Measurements from ENCODE around the gene CEP83. TPM values are rescaled to one million over a fixed set of nuclear protein-coding genes. Genes with fewer than 3 reads are reported as not detected.

The CEP83 gene
- total RNA-seq, 1 experiment from 2014 or later = 26.2 TPM

DNA sequence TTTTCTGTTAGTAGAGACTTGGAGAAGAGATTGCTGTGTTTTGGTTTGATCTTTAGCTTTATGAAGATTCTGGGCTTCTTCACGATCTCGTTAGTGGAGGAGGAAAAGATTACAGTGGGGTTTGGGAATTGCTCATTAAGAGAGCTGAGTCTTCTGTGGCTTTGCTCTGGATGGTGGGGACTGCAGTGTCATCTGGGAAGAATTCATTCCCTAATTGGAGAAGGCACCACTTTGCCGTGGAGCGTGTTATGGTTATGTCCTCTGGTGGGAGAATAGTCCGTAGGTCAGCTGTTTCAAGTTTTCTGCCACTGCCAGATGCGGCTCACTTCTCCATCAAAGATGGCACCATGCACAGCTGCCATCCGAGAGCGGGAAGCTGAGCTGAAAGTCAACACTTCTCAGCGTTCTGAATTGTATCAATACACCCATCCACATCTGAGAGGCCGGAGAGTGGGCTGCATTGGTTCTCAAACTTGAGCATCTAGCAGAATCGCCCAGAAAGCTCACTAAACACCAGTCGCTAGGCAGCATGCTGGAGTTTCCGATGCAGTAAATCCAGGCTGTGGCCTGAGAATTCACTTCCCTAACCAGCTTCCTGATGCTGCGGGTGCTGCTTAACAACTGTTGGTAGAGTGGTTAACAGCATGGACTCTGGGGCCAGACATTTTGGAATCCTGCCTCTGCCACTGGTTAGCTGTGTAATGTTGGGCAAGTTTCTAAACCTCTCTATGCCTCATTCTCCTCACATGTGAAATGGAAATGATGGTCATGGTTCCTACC, 193.5 kb downstream of the CEP83 start:
- ATAC-seq (no peak), DNase-seq (ENCODE audit: low spot score) (no peak)
- Mint-ChIP-seq H3K9me3 (no peaks in the 10 kb centered on the region), H3K36me3 (no peaks in the 10 kb centered on the region), H3K27me3 (ENCODE audit: low read depth) (peaks cover 13% of the 10 kb centered on the region), H3K27ac (peak overlapping the region; percentile 51), H3K4me3 (no peak overlapping the region), H3K4me1 (peaks cover 78% of the 10 kb centered on the region)
- ChIA-PET POLR2A (no interaction called here), CTCF (no interaction called here)
- TF ChIP-seq JUN (CRISPR knock-in tag; IDR thresholded peaks at IDR 0.05) (no peak), NR3C1 (CRISPR knock-in tag; conservative IDR thresholded peaks at IDR 0.05; ENCODE audit: low read depth) (no peak), RELA (CRISPR knock-in tag; IDR thresholded peaks at IDR 0.05; ENCODE audit: borderline replicate concordance) (no peak), CBFB (CRISPR knock-in tag; IDR thresholded peaks at IDR 0.05; ENCODE audit: low read depth) (no peak), FOXP1 (CRISPR knock-in tag; IDR thresholded peaks at IDR 0.05; ENCODE audit: borderline replicate concordance) (no peak), ZNF396 (CRISPR knock-in tag; IDR thresholded peaks at IDR 0.05; ENCODE audit: borderline replicate concordance) (no peak), OVOL2 (CRISPR knock-in tag; IDR thresholded peaks at IDR 0.05; ENCODE audit: borderline replicate concordance) (no peak), CREM (CRISPR knock-in tag; IDR thresholded peaks at IDR 0.05) (no peak), SOX15 (CRISPR knock-in tag; IDR thresholded peaks at IDR 0.05) (no peak), MYBL2 (CRISPR knock-in tag; IDR thresholded peaks at IDR 0.05) (no peak)
- TF ChIP-seq, protein P1, sequence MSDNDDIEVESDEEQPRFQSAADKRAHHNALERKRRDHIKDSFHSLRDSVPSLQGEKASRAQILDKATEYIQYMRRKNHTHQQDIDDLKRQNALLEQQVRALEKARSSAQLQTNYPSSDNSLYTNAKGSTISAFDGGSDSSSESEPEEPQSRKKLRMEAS (CRISPR knock-in tag; IDR thresholded peaks at IDR 0.05) = no peak
- TF ChIP-seq, protein P2, sequence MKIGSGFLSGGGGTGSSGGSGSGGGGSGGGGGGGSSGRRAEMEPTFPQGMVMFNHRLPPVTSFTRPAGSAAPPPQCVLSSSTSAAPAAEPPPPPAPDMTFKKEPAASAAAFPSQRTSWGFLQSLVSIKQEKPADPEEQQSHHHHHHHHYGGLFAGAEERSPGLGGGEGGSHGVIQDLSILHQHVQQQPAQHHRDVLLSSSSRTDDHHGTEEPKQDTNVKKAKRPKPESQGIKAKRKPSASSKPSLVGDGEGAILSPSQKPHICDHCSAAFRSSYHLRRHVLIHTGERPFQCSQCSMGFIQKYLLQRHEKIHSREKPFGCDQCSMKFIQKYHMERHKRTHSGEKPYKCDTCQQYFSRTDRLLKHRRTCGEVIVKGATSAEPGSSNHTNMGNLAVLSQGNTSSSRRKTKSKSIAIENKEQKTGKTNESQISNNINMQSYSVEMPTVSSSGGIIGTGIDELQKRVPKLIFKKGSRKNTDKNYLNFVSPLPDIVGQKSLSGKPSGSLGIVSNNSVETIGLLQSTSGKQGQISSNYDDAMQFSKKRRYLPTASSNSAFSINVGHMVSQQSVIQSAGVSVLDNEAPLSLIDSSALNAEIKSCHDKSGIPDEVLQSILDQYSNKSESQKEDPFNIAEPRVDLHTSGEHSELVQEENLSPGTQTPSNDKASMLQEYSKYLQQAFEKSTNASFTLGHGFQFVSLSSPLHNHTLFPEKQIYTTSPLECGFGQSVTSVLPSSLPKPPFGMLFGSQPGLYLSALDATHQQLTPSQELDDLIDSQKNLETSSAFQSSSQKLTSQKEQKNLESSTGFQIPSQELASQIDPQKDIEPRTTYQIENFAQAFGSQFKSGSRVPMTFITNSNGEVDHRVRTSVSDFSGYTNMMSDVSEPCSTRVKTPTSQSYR (CRISPR knock-in tag; IDR thresholded peaks at IDR 0.05) = no peak

DNA sequence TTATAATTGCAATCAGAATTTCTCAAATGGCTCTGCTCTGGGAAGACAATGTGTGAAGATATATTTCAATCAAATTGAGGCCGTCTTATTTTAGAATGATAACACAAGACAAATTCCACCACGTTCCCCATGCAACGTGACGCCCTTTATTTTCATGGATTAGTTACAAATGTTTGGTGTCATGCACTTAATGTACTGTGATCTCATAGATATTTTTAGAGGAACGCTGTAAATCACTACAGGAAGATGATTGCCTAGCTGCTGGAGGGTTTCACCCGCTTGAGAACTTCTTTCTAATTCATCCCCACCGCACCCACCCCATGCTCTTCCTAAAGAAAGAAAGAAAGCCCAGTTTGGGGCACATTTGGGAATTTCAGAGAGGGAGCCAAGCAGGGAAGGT, 194.1 kb downstream of the CEP83 start:
- CTCF ChIA-PET = no interaction called here
- DNase-seq (ENCODE audit: low spot score) = no peak

More for the DNA sequence above, 194.1 kb downstream of the CEP83 start:
- H3K36me3 Mint-ChIP-seq = peaks cover 1% of the 10 kb centered on the region; the same call in 1 of the 2 replicates
- H3K4me3 Mint-ChIP-seq = no peak overlapping the region
- peaks cover 13% of the 10 kb centered on the region for H3K27me3 Mint-ChIP-seq (ENCODE audit: low read depth)
- no peaks in the 10 kb centered on the region for H3K9me3 Mint-ChIP-seq
- no peak for ATAC-seq
- POLR2A ChIA-PET = no interaction called here
- peaks cover 80% of the 10 kb centered on the region for H3K4me1 Mint-ChIP-seq
- no peak overlapping the region for H3K27ac Mint-ChIP-seq
- TF ChIP-seq SMAD3 (CRISPR knock-in tag; IDR thresholded peaks at IDR 0.05; ENCODE audit: borderline replicate concordance) (no peak), ELF4 (CRISPR knock-in tag; IDR thresholded peaks at IDR 0.05; ENCODE audit: low read depth) (no peak), GABPB1 (CRISPR knock-in tag; IDR thresholded peaks at IDR 0.05) (no peak), ETV6 (CRISPR knock-in tag; IDR thresholded peaks at IDR 0.05) (no peak), CREM (CRISPR knock-in tag; IDR thresholded peaks at IDR 0.05) (no peak), ZNF232 (CRISPR knock-in tag; IDR thresholded peaks at IDR 0.05) (no peak), PRRX2 (CRISPR knock-in tag; IDR thresholded peaks at IDR 0.05) (no peak), NR2C2 (CRISPR knock-in tag; IDR thresholded peaks at IDR 0.05) (no peak)
- TF ChIP-seq, protein P3, sequence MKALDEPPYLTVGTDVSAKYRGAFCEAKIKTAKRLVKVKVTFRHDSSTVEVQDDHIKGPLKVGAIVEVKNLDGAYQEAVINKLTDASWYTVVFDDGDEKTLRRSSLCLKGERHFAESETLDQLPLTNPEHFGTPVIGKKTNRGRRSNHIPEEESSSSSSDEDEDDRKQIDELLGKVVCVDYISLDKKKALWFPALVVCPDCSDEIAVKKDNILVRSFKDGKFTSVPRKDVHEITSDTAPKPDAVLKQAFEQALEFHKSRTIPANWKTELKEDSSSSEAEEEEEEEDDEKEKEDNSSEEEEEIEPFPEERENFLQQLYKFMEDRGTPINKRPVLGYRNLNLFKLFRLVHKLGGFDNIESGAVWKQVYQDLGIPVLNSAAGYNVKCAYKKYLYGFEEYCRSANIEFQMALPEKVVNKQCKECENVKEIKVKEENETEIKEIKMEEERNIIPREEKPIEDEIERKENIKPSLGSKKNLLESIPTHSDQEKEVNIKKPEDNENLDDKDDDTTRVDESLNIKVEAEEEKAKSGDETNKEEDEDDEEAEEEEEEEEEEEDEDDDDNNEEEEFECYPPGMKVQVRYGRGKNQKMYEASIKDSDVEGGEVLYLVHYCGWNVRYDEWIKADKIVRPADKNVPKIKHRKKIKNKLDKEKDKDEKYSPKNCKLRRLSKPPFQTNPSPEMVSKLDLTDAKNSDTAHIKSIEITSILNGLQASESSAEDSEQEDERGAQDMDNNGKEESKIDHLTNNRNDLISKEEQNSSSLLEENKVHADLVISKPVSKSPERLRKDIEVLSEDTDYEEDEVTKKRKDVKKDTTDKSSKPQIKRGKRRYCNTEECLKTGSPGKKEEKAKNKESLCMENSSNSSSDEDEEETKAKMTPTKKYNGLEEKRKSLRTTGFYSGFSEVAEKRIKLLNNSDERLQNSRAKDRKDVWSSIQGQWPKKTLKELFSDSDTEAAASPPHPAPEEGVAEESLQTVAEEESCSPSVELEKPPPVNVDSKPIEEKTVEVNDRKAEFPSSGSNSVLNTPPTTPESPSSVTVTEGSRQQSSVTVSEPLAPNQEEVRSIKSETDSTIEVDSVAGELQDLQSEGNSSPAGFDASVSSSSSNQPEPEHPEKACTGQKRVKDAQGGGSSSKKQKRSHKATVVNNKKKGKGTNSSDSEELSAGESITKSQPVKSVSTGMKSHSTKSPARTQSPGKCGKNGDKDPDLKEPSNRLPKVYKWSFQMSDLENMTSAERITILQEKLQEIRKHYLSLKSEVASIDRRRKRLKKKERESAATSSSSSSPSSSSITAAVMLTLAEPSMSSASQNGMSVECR (CRISPR knock-in tag; IDR thresholded peaks at IDR 0.05; ENCODE audit: borderline replicate concordance) = no peak
- TF ChIP-seq, protein P4, sequence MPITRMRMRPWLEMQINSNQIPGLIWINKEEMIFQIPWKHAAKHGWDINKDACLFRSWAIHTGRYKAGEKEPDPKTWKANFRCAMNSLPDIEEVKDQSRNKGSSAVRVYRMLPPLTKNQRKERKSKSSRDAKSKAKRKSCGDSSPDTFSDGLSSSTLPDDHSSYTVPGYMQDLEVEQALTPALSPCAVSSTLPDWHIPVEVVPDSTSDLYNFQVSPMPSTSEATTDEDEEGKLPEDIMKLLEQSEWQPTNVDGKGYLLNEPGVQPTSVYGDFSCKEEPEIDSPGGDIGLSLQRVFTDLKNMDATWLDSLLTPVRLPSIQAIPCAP (CRISPR knock-in tag; IDR thresholded peaks at IDR 0.05) = no peak
- TF ChIP-seq, protein P5, sequence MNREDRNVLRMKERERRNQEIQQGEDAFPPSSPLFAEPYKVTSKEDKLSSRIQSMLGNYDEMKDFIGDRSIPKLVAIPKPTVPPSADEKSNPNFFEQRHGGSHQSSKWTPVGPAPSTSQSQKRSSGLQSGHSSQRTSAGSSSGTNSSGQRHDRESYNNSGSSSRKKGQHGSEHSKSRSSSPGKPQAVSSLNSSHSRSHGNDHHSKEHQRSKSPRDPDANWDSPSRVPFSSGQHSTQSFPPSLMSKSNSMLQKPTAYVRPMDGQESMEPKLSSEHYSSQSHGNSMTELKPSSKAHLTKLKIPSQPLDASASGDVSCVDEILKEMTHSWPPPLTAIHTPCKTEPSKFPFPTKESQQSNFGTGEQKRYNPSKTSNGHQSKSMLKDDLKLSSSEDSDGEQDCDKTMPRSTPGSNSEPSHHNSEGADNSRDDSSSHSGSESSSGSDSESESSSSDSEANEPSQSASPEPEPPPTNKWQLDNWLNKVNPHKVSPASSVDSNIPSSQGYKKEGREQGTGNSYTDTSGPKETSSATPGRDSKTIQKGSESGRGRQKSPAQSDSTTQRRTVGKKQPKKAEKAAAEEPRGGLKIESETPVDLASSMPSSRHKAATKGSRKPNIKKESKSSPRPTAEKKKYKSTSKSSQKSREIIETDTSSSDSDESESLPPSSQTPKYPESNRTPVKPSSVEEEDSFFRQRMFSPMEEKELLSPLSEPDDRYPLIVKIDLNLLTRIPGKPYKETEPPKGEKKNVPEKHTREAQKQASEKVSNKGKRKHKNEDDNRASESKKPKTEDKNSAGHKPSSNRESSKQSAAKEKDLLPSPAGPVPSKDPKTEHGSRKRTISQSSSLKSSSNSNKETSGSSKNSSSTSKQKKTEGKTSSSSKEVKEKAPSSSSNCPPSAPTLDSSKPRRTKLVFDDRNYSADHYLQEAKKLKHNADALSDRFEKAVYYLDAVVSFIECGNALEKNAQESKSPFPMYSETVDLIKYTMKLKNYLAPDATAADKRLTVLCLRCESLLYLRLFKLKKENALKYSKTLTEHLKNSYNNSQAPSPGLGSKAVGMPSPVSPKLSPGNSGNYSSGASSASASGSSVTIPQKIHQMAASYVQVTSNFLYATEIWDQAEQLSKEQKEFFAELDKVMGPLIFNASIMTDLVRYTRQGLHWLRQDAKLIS (CRISPR knock-in tag; IDR thresholded peaks at IDR 0.05; ENCODE audit: borderline replicate concordance) = no peak
